ENCODE results near the gene NCOA4. TPM values are rescaled to one million over a fixed set of nuclear protein-coding genes. Genes with fewer than 3 reads are reported as not detected.
"Not testable (repeated sequence)": the region's sequence is repeated elsewhere in the genome, so short reads cannot be mapped to it uniquely, and the experiment has no call there.

Gene NCOA4
- total RNA-seq, 1 experiment from 2014 or later = 211 TPM

- DNase-seq (ENCODE audit: low read depth); in situ Hi-C loops (cut with HindIII; ENCODE audit: low pct_unique_long_range_greater_than_20kb, low sequenced_read_pairs): not testable (repeated sequence)
Observed at GRCh38 chr10:45956634-45957033, 73.8 kb downstream of the NCOA4 start.

Other genes starting within 250 kb of the NCOA4 start
- 2.7 and 4.1 TPM in 2 replicates for gene AGAP4, start 183.1 kb downstream of the NCOA4 start, total RNA-seq (2014; rRNA removed; shearing (Covaris generic); ENCODE audit: low replicate concordance)
- 141 and 149 TPM in 2 replicates for gene TIMM23, start 58.1 kb downstream of the NCOA4 start, total RNA-seq (2014; rRNA removed; shearing (Covaris generic); ENCODE audit: low replicate concordance)
- gene MSMB, start 15.6 kb upstream of the NCOA4 start, total RNA-seq (2014; rRNA removed; shearing (Covaris generic); ENCODE audit: low replicate concordance) = not detected in 2 replicates

All from Caki2 (cell line).